HG03066 (cell line): ENCODE measurements around the gene SLMAP.
A peak's percentile ranks its signal among the peaks of the same experiment; 100 is the strongest.

Source experiments
- ATAC-seq: cut with Tn5 transposase; IDR thresholded peaks from one replicate; pipeline ENCODE4 v1.9.1; 2021; ENCODE audit warnings: low read depth; ENCODE audit not compliant: unreplicated experiment

Gene SLMAP, protein sequence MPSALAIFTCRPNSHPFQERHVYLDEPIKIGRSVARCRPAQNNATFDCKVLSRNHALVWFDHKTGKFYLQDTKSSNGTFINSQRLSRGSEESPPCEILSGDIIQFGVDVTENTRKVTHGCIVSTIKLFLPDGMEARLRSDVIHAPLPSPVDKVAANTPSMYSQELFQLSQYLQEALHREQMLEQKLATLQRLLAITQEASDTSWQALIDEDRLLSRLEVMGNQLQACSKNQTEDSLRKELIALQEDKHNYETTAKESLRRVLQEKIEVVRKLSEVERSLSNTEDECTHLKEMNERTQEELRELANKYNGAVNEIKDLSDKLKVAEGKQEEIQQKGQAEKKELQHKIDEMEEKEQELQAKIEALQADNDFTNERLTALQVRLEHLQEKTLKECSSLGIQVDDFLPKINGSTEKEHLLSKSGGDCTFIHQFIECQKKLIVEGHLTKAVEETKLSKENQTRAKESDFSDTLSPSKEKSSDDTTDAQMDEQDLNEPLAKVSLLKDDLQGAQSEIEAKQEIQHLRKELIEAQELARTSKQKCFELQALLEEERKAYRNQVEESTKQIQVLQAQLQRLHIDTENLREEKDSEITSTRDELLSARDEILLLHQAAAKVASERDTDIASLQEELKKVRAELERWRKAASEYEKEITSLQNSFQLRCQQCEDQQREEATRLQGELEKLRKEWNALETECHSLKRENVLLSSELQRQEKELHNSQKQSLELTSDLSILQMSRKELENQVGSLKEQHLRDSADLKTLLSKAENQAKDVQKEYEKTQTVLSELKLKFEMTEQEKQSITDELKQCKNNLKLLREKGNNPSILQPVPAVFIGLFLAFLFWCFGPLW

GRCh38 chr3:57755741-57756527 lies at the start of gene SLMAP:
TSS of gene SLMAP (plus strand) at chr3:57756309. CDS start at chr3:57757652, 1,343 bp downstream.
- peak; percentile 93 for ATAC-seq

DNA sequence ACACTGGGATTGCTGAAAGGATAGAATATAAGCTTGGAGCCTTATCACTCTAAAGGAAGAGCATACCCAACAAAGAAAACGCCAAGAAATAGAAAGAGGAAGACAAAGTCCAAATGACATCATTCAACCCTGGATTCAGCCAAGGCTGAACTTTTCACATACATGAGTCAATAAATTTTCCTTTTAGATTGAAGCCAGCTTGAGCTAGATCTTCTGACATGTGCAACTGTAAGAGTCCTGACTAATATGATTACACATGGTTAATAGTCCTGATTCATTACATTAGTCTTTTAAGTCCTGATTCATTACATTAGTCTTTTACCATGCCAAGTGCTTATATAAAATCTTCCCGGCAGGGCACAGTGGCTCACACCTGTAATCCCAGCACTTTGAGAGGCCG lies 49.6 kb upstream of the SLMAP start:
- ATAC-seq = no peak

DNA sequence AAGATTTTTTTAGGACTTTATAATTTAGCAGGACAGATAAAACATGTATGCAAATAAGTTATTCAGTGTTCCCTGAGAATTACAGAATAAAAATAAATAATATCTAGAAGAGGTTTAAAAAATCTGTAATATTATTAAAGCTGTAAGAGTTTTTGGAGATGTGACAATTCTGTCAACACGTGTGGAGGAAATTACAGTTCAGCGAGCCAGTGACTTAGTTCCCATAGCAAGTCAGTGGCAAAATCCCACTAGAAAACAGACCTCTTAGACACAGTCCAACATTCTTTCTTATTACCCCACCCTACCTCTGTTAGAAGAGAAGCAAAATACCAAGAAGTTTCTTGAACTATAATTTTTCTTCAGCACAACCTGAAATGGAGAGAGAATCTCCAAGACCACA lies 47.1 kb upstream of the SLMAP start:
- no peak for ATAC-seq

- ATAC-seq = no peak
Observed at GRCh38 chr3:57709559-57709958, 46.5 kb upstream of the SLMAP start.

DNA sequence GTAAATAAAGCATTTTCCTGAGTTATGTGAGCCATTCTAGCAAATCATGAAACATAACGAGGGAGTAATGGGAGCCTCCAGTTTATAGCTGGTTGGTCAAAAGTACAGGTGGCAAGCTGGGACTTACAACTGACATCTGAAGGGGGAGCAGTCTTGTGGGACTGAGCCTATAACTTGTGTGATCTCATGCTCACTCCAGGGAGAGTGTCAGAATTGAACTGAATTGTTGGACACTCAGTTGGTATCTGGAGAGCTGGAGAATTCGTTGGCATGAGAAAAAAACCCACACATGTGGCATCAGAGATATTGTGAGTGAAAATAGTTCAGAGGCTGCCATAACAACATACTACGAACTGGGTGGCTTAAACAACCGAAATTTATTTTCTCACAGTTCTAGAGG lies 40.4 kb upstream of the SLMAP start:
- no peak for ATAC-seq

GRCh38 chr3:57717205-57717868 lies 38.8 kb upstream of the SLMAP start:
- ATAC-seq = no peak

DNA sequence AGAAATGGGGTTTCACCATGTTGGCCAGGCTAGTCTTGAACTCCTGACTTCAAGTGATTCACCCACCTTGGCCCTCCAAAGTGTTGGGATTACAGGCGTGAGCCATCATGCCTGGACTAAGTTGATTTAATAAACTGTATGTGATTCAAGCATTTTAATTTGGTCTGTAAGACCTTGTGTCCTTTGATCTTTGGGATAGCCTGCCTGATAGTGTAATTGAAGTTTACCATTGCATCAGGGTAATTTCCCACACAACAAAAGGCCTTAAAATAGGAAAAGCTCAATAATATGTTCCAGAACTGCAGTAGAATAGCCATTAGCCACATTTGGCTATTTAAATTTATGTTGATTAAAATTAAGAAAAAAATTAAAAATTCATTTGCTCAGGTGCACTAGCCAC lies 38.0 kb upstream of the SLMAP start:
- no peak for ATAC-seq

- ATAC-seq = no peak
Observed at GRCh38 chr3:57726397-57726796, 29.7 kb upstream of the SLMAP start.

- no peak for ATAC-seq
Observed at GRCh38 chr3:57727106-57727505, 29.0 kb upstream of the SLMAP start.

GRCh38 chr3:57729334-57730045 lies 26.6 kb upstream of the SLMAP start:
- no peak for ATAC-seq

GRCh38 chr3:57730682-57731081 lies 25.4 kb upstream of the SLMAP start:
- ATAC-seq = no peak

DNA sequence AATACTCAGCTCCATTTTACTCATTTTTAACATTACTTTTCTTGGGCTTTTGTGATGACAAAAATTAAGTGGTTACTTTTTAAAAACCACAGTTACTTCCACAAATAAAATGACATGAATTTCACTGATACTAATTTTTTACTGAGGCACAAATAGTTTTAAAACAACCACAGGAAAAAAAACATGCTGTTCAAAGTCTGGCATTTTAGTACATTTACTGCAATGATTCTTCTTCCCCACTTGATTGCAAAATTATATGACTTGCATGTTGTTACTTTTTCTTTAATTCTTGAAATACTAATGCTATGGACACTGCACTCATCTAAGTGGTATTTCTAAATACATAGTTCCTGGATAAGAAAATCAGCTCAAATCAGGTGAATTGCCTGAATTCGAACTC lies 24.8 kb upstream of the SLMAP start:
- ATAC-seq = no peak

DNA sequence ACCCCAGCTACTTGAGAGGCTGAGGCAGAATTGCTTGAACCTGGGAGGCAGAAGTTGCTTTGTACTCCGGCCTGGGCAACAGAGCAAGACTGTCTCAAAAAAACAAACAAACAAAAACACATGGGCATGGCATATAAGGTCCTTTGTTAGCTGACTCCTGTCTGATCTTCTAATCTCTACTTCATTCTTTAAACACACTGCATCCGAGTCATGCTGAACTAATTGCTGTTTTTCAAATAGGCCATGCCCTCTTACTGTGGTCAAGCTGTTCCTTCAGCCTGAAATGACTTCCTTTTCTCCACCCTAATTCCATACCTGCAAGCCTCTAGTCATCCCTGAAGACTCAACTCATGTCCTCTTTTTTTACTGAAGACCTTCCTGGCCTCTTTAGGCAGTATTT lies 22.3 kb upstream of the SLMAP start:
- ATAC-seq = no peak

GRCh38 chr3:57735405-57735804 lies 20.7 kb upstream of the SLMAP start:
- no peak for ATAC-seq

- no peak for ATAC-seq
Observed at GRCh38 chr3:57737840-57738239, 18.3 kb upstream of the SLMAP start.

- ATAC-seq = no peak
Observed at GRCh38 chr3:57738391-57738790, 17.7 kb upstream of the SLMAP start.

- no peak for ATAC-seq
Observed at GRCh38 chr3:57740027-57740426, 16.1 kb upstream of the SLMAP start.

GRCh38 chr3:57743496-57743895 lies 12.6 kb upstream of the SLMAP start:
- no peak for ATAC-seq

GRCh38 chr3:57745101-57745500 lies 11.0 kb upstream of the SLMAP start:
- ATAC-seq = no peak
